Measurements from ENCODE around the gene PHF23.

The PHF23 gene

GRCh38 chr17:7207120-7208001, 31.9 kb downstream of the PHF23 start:
- DNase-seq (ENCODE audit: low spot score) (no peak), FAIRE-seq (no peak)

DNA sequence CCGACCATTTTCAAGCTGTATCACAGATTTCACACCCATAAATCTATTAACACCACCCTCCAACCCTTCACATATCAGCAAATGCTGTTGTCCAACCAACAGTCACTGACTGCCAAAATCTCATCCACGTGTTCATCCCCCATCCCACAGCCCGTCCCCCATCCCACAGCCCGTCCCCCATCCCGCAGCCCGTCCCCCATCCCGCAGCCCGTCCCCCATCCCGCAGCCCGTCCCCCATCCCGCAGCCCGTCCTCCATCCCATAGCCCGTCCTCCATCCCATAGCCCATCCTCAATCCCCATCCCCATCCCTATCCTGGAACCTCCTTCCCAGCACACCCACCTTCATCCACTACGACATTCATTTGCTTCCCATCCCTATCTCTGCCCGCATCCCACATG, 33.7 kb downstream of the PHF23 start:
- no peak for DNase-seq (ENCODE audit: low spot score)
- FAIRE-seq = no peak

DNA sequence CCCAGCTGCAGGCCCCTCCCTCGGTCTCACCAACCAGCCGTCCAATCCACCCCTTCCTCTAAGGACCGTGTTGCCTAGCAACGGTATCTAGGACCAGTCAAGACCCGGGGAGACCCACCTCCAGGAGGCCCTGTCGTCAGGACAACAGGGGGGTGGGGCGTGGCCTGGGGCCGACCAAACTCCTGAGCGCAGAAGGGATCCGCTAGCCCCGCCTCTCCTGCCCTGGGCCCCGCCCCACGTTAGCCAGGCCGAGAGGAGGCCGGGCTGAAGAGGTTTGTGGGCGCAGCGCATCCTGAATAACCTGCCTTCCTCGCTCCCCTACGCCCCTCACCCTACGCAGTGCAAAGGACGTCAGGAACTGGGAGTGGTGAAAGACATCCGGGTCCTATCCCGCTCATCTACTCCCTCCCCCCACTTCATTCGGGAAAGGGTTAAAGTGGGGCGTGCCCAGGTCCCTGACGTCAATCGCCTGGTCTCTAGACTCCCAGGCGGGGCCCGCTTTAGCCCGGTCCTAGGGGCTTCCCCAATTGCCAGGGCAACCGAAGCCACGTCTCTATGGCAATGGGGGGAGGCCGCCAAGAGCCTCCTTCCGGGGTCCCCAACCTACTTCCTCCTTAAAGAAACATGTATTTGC, 34.3 kb downstream of the PHF23 start:
- DNase-seq (ENCODE audit: low spot score) (no peak), FAIRE-seq (no peak)

GRCh38 chr17:7204336-7204735, 34.9 kb downstream of the PHF23 start:
- DNase-seq (ENCODE audit: low spot score) (no peak), FAIRE-seq (no peak)

DNA sequence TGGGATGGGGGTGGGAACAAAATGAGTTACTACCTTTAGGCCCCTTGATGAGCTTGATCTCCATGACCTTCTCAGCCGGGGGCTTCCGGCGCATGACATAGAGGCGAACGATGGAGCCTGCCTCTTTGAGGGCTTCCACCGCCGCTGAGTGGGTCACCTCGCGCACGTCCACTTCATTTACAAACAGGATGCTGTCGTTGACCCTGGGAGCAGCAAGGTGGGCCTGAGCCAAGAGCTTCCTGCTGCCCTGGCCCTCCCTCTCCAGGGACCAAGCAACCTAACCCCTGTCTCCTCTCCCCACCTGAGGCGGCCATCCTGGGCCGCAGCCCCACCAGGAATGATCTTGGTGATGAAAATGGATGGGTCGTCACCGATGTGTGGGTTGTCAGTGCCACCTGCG, 35.9 kb downstream of the PHF23 start:
- FAIRE-seq (no peak), DNase-seq (ENCODE audit: low spot score) (no peak)

DNA sequence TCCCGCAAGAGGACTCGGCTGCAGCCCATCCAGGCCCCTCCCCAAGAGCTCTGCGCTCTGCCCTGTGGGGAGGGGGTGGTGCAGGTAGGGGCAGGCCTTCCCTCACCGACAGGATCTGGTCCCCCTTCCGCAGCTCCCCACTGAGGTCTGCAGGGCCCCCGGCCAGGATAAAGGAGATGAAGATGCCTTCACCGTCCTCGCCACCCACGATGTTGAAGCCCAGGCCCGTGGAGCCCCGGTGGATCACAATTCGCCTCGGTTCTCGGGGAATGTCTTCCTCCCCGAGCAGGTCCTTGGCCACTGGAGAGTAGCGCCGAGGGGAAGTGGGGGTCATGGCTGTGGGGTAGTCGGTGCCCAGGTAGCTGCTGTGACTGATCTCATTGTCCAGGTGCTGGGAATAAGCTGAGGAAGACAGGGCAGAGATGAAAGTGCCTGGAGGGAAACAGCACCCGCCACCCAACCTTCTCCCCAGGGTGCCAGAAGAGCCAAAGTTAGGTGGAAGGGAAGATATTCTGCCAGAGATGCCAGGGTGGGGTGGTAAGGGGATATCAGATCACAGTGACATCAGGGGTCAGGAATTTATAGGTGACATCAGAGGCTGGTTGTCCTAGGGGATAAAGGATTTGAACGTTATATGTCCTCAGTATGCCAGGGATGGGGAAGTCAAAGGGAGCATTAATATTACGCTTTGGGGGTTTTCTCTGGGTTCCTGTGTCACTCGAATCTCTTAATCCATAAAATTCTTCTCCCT, 42.4 kb downstream of the PHF23 start:
- FAIRE-seq (no peak), DNase-seq (ENCODE audit: low spot score) (no peak)

GRCh38 chr17:7195971-7196370, 43.3 kb downstream of the PHF23 start:
- no peak for DNase-seq (ENCODE audit: low spot score)
- no peak for FAIRE-seq

GRCh38 chr17:7192271-7192937, 46.9 kb downstream of the PHF23 start:
- DNase-seq (ENCODE audit: low spot score) (no peak), FAIRE-seq (no peak)

DNA sequence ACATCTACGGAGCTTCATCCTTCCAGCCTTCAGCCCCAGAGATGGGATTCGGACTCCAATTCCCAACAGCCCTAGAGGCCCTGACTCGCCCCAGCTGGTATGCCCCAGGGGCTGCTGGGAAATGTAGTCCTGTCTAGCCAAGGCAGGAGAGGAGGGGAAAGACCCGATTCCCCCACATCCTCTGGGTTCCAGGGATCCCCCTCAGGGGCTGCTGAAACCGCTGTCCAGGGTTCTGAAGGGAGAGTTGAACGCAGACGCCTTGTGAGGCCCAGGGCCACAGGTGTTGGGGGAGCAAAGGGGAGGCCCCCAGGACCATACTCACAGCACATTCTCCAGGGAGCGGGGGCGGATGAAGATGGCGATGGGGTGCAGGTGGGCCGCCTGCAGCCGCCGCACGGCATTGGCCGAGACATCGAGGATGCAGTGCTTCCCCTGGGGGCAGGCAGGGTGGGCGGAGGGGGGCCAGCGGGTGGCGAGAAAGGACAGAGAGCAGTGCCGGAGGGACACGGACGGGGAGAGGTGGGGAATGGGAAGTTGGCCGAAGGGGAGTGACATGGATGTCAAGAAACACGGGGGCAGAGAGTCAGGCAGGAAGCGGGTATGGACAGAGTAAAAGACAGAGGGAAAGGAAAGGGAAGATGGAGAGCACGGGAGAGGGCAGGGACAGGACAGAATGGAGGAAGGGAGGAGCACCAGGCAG, 47.5 kb downstream of the PHF23 start:
- FAIRE-seq = no peak
- DNase-seq (ENCODE audit: low spot score) = peak; percentile 58

DNA sequence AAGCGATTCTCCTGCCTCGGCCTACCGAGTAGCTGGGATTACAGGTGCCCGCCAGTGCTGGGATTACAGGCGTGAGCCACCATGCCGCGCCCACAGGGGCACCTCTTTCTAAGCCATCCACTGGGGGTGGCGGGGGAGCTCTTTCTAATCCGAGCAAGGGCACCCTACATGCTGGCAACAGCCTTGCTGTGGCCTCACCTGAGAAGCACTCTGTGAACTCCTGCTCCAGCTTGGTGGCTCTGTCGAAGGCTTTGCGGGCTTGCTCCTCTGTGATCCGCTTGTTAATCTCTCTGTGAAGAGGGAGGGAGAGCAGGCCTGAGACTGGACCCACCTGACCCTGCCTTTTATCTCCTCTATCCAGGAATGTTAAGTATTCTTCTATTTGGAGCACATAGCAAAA, 48.2 kb downstream of the PHF23 start:
- FAIRE-seq (no peak), DNase-seq (ENCODE audit: low spot score) (no peak)

DNA sequence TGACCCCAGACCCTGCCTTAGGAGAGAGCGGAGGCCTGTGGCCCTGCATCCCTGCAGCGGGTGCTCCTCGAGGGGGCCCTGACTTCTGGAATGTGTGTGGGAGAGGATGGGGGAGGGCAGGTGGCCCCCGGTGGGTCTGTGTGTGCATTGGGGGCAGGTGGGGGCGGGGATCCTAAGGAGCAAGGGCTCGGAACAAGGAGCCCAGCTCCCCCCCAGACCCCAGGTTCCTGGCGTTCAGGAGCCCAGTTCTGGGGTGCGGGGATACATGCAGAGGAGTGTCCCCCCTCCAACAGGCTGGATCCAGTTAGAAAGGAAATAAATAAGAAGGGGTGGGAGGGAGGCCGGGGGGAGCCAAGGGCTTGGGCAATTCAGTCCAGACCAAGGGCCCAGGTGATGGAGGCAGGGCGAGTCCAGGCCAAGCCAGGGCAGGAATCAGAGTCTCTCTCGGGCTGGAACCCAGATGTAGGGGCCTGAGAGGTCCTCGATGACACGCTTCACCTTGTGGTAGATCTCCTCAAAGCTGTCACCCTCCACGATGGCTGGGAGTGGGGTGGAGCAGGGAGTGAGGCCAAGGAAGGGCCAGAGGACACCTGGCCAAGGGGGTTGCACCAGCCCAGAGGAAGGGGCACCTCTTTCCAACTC, 48.9 kb downstream of the PHF23 start:
- no peak for FAIRE-seq
- DNase-seq (ENCODE audit: low spot score) = no peak

GRCh38 chr17:7186241-7186640, 53.0 kb downstream of the PHF23 start:
- no peak for DNase-seq (ENCODE audit: low spot score)
- FAIRE-seq = no peak

All from urothelium cell line (cell line).